ENCODE results near the gene DARS1.
A peak's percentile ranks its signal among the peaks of the same experiment; 100 is the strongest.

The DARS1 gene

GRCh38 chr2:136014411-136014810 is 29.0 kb upstream of the DARS1 start:
- DNase-seq: no peak

DNA sequence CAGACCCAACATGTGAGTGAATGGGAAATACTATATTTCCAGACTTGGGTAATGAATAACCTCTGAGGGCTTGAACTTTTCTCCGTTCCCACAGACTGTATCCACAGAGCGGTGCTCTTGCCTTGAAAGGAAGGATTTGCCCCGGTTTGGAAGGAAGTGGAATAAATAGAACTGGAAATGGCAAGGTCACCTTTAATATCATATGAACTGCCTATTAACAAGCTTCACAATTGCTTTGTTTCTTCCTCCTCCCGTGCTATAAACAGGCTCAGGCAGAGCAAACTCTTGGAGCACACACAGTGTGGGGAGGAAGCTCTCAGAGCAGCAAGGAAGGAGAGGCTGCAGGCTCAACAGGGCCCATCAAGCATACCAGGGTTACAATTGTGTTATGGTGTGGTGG is 28.5 kb upstream of the DARS1 start:
- DNase-seq: no peak

DNA sequence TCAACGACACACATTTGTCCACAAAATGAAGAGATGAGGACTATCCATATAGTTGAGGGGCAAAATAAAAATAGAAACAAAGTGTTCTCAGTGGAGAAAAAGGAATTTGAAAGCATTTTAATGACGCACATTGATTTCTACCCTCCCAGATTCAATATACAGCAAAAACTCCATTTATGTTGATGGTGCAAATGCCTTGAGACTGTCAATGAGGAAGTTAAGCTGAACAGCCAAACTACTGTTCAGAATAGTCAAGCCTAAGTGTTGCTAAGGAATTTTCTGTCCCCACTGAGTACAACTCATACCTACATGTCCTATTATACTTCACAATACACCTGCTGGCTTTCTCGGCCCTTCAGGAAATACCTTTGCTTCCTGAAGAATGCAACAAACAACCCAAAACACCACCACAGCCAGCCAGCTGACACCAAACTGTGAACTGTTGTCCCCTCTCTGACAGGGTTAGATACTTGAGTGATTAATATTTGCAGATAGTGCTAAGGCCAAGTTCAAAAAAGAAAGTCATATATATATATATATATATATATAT is 27.8 kb upstream of the DARS1 start:
- no peak for DNase-seq

- no peak for DNase-seq
These were observed 26.9 kb upstream of the DARS1 start for GRCh38 chr2:136012315-136012714.

DNA sequence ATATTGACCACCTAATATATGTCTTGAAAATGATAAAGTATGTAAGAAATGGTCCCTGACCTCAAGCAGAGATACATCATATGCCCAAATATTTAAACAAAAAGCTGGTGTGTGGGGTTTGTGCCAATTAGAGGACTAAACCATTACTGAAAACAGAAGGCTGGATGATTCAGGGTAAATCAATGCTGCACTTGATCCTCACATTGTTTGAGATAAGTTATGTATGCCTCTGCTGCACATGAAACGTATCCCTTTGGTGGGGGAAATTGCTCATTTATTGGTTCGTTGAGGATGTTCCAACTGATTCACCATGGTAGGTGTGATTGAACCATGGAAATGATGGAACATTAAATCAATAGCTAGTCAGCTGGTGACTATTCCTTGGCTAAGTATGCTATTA is 24.7 kb upstream of the DARS1 start:
- DNase-seq: no peak

- peak; percentile 30 for DNase-seq
These were observed 22.9 kb upstream of the DARS1 start for GRCh38 chr2:136008205-136008865.

- no peak for DNase-seq
These were observed 21.2 kb upstream of the DARS1 start for GRCh38 chr2:136006658-136007057.

DNA sequence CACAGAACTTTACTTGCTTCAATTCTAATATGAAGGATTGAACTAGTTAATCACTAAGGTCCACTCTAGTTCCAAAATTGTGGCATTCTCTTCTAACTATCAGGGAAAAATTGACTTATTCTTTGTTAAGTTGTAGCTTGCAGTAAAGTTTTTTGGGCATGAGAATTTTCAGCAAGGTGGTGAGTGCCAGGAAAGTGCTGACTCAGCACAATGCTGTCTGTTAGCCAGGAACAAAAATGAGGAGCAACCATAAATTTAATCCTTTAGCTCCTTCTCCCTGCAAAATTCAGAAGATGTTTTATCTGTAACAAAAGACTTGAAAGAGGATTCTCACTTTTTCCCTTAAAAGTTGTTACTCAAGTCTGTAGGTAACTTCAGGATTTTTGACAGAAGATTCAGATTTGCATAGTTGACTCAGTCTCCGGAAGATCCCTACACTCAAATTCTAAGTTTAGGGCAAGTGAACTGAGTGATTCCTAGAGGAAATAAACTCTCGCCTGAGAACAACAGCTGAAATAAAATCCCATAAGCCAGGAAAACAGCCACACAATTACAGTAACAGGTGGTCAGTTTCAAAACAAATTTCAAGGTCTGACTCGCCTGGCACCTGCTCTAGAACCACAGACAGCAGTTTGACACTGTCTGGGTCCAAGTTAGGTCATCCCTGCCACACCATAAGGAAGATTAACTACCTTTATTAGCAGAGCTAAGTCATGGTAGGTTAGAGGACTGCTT is 20.2 kb upstream of the DARS1 start:
- DNase-seq: no peak

- DNase-seq: no peak
These were observed 19.5 kb upstream of the DARS1 start for GRCh38 chr2:136004965-136005364.

GRCh38 chr2:136001131-136001530 is 15.7 kb upstream of the DARS1 start:
- no peak for DNase-seq

- no peak for DNase-seq
These were observed 15.1 kb upstream of the DARS1 start for GRCh38 chr2:136000502-136000901.

- no peak for DNase-seq
These were observed 14.5 kb upstream of the DARS1 start for GRCh38 chr2:135999899-136000298.

GRCh38 chr2:135998879-135999278 is 13.5 kb upstream of the DARS1 start:
- no peak for DNase-seq

DNA sequence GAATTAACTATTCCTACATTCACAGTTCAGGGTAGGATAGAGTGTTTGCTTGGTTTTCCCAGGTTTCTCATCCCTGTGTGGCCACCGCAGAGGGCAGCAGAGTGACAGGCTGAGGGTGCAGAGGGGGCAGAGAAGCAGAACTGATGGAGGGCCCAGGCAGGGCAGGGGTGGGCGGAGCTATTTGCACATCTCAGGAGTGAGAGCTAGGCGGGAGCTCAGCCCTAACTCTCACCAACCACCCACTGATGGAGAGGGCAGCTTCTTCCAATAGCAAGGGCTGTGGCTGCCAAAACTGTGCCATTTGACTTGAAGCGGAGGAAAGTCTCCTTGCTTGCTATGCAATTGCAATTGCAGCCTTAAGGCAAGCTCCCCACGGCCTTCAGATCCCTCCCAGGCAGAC is 12.0 kb upstream of the DARS1 start:
- no peak for DNase-seq

- DNase-seq: no peak
These were observed 10.9 kb upstream of the DARS1 start for GRCh38 chr2:135996304-135996703.

- DNase-seq: no peak
These were observed 8.9 kb upstream of the DARS1 start for GRCh38 chr2:135994281-135994680.

DNA sequence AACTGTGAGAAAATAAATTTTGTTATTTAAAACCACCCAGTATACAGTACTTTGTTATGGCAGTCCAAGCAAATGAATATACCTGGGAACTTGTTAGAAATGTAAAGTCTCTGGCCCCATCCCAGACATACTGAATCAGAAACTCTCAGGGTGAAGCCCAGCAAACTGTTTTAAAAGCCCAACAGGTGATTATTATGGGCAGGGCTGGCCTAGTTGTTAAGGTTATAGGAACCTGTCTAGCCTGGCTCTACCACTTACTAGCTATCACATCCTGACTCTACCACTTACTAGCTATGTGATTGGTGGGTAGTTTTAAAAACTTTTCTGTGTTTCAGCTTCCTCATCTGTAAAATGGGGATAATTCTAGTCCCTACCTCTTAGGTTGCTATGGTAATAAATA is 8.0 kb upstream of the DARS1 start:
- DNase-seq: no peak

DNA sequence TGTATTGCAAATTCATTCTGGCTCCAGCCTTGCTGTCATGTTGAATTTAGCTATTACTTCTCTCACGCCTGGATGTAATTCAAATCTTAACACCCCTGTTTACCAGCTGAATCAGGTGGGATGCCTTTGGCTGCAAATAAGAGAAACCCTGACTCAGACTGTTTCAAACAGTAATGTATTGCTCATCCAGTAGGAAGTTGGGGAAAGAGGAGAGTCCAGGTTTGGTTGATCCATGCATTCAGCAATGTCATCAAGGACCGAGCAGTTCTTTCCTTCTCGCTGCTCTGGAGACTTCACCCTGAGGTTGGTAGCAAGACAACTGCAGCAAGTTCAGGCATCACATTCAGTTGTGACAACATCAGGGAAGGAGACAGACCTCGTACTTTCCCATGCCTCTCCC is 6.4 kb upstream of the DARS1 start:
- DNase-seq: no peak

DNA sequence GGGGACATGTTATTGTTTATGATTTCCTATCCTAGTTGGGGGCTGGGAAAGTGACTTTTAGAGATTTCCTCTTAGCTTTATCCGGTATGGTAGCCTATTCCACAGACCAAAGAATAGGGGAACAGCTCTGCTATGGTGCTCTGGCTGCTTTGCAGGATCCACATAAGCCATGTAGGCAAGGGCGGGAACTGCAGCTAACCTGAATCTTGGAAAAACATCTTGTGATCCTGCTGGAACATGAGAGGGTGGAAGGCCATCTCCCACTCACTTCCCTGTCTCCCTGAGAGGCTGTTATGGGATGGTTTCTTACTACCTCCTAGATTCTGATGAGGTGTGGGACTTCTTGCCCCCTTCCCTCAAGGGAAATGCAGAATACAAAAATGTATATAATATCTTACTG is 2.0 kb upstream of the DARS1 start:
- DNase-seq: no peak

GRCh38 chr2:135986507-135986906 is 1.1 kb upstream of the DARS1 start:
- DNase-seq: no peak

- peak; percentile 58 for DNase-seq
These were observed 484 bp upstream of the DARS1 start for GRCh38 chr2:135985826-135986393.

DNA sequence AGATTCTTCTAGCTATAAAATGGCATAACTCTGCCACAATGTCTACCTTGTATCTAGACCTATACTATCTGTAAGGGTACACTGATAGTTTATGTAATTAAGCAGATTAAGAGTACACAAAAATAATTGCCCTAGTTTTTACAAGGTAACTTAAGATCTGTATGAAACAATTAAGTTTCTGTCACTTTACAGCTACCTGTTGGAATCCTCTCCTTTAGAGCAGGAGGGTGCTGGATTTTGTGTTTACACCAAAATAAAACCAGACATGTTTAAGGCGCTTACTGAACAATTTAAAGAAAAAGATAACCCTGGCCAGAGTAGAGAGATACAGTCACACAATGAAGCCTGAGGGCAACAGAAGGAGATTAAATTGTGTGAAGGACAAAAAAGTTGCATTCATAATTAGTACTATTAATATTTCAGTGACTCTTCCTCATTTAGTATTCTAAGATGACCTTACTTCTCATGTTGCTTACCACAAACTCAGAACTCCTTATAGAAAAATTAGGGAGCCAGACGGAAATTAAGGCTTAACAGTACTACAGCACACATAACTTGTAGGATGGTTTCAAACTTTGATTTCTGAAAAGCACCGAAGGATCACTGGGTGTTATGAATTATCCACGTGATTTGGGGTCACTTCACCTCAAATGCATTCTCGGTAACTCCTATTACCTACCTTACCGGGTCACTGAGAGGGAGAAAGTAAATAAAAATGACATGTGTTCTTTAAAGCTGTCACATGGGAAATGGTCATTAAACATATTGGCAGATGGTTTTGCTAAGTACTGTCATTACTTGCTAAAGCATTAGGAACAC is 1.0 kb downstream of the DARS1 start:
- DNase-seq: no peak

DNA sequence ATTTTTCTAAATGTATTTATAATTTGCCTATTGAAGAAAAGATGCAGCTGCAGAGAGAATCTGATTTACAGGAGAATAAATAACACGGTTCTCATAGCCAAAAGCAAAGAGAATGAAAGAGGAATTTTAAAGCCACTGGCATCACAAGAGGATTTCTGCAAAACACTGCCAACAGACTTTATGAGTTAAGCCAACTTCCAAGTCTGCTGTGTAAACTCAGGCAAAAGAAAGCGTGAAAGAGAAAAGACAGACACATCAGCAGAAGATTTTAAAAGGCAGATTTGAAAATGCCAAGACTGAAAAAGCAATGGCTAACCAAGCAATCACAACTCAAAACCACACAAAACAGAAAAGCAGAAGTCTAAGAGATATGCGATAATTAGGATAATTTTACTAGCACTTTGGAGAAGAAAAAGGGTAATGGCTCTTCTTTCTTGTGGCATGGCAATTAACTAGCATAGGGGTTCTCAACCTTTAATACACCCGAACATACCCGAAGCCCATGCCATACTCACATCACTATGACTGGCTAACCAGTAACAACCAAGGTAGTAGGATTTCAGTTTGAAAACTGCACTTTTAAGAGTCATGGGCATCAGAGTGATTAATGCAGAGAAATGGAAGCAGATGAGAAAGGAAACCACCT is 4.9 kb downstream of the DARS1 start:
- DNase-seq: no peak

All from activated CD4-positive, alpha-beta T cell treated with anti-CD3 and anti-CD28 coated beads for 1 hour (primary cell).